HepG2 (cell line): ENCODE results near the gene MEA1. TPM values are rescaled to one million over a fixed set of nuclear protein-coding genes. Genes with fewer than 3 reads are reported as not detected.

Experiments used
- ATF2 ChIP-seq: sonication (generic); formaldehyde crosslinking; IDR thresholded peaks from 2 replicates; pipeline ENCODE4 v1.4.0; 2020; ENCODE audit warnings: missing genetic modification reagents
- BRD4 ChIP-seq: sonication (generic); formaldehyde crosslinking; IDR thresholded peaks from 2 replicates; pipeline ENCODE4 v1.4.0; 2020; ENCODE audit warnings: missing genetic modification reagents
- ESRRA ChIP-seq: sonication (generic); formaldehyde crosslinking; IDR thresholded peaks from 2 replicates; pipeline ENCODE4 v1.5.1; 2020; ENCODE audit warnings: mild to moderate bottlenecking, low read depth, missing genetic modification reagents
- HDAC1 ChIP-seq: sonication (generic); formaldehyde crosslinking; IDR thresholded peaks from 2 replicates; pipeline ENCODE4 v1.5.1; 2020; ENCODE audit warnings: mild to moderate bottlenecking, missing genetic modification reagents
- HNRNPK ChIP-seq: fragments of 200-400 bp; formaldehyde crosslinking; IDR thresholded peaks from 2 replicates; pipeline ENCODE4 v1.6.1; 2018; ENCODE audit warnings: low read length, low read depth, moderate library complexity, mild to moderate bottlenecking; ENCODE audit not compliant: poor library complexity, severe bottlenecking
- PBX2 ChIP-seq: IDR thresholded peaks from 2 replicates; pipeline ENCODE4 v1.6.1; 2016; ENCODE audit warnings: control low read depth
- RBAK ChIP-seq: sonication (generic); formaldehyde crosslinking; IDR thresholded peaks from 2 replicates; pipeline ENCODE4 v1.5.1; 2020; ENCODE audit warnings: mild to moderate bottlenecking, missing genetic modification reagents
- REST ChIP-seq, 2 experiments: IDR thresholded peaks; 2 replicates each; pipeline ENCODE4 v1.6.1; 2011 to 2012; ENCODE audit warnings: low read length in 2 of 2, borderline replicate concordance in 1 of 2, low read depth in 1 of 2, mild to moderate bottlenecking in 1 of 2, moderate library complexity in 1 of 2
- SMC3 ChIP-seq: IDR thresholded peaks from 2 replicates; pipeline ENCODE4 v1.6.1; 2011; ENCODE audit warnings: low read length, improper control_type of control experiment
- SOX6 ChIP-seq, 2 experiments: fragments of 450-650 bp in 1 of 2; sonication (generic) in 1 of 2; formaldehyde crosslinking in 1 of 2; IDR thresholded peaks; 2 replicates each; pipeline versions ENCODE4 v1.4.0 to v1.6.1; 2017 to 2020; ENCODE audit warnings: antibody characterized with exemption in 1 of 2, mild to moderate bottlenecking in 1 of 2, missing genetic modification reagents in 1 of 2
- TAF1 ChIP-seq: sonication (generic); formaldehyde crosslinking; IDR thresholded peaks from 2 replicates; pipeline ENCODE4 v1.4.0; 2020; ENCODE audit warnings: missing genetic modification reagents
- TFAP4 ChIP-seq: sonication (generic); IDR thresholded peaks from 2 replicates; pipeline ENCODE4 v1.6.1; 2016; ENCODE audit warnings: low read depth, borderline replicate concordance
- ZBTB44 ChIP-seq: sonication (generic); formaldehyde crosslinking; IDR thresholded peaks from 2 replicates; pipeline ENCODE4 v1.4.0; 2020; ENCODE audit warnings: missing genetic modification reagents
- ZNF577 ChIP-seq: sonication (generic); formaldehyde crosslinking; IDR thresholded peaks from 2 replicates; pipeline ENCODE4 v1.4.0; 2020; ENCODE audit warnings: mild to moderate bottlenecking, low read depth, missing genetic modification reagents, borderline replicate concordance
- ZNF724P ChIP-seq: sonication (generic); formaldehyde crosslinking; IDR thresholded peaks from 2 replicates; pipeline ENCODE4 v1.8.0; 2022; ENCODE audit warnings: missing genetic modification reagents, borderline replicate concordance
- ZNF746 ChIP-seq: sonication (generic); formaldehyde crosslinking; IDR thresholded peaks from 2 replicates; pipeline ENCODE4 v1.8.0; 2022; ENCODE audit warnings: mild to moderate bottlenecking, missing genetic modification reagents
- ZNF781 ChIP-seq: sonication (generic); formaldehyde crosslinking; IDR thresholded peaks from 2 replicates; pipeline ENCODE4 v1.5.1; 2020; ENCODE audit warnings: borderline replicate concordance, mild to moderate bottlenecking, missing genetic modification reagents; ENCODE audit errors: not compliant biosample characterization
- ZNF878 ChIP-seq: sonication (generic); formaldehyde crosslinking; IDR thresholded peaks from 2 replicates; pipeline ENCODE4 v1.8.1; 2023; ENCODE audit warnings: mild to moderate bottlenecking, missing genetic modification reagents, moderate library complexity
- polyA plus RNA-seq, 8 experiments: library from polyadenylated mRNA; depleted of rRNA in 3 of 8; stranded (reverse) in 7 of 8; unstranded in 1 of 8; fragments of >200 nt; fragmentation: Illumina TruSeq in 4 of 8; extraction: Trizol in 4 of 8; gene quantifications; 2 replicates each; pipeline versions ENCODE4 v1.2.1 to v1.2.3, GENCODE V29; 2011 to 2016; ENCODE audit warnings: low read depth in 4 of 8, missing spikeins in 1 of 8, mixed read lengths in 1 of 8; ENCODE audit not compliant: insufficient read depth in 1 of 8
- total RNA-seq, 5 experiments: library from RNA; depleted of rRNA; stranded (reverse); fragments of >200 nt; fragmentation: Illumina TruSeq; extraction: Trizol; gene quantifications; 2 replicates each; pipeline ENCODE4 v1.2.3, GENCODE V29; 2016; ENCODE audit warnings: low read depth in 1 of 5

MEA1 gene
- total and polyA plus RNA-seq, 2 of the 13 experiments (the other 11 are each of a cell fraction or from before 2014, with no cell fraction given) = 75.6 to 86.2 TPM

GRCh38 chr6:43060034-43060754 is 46.4 kb upstream of the MEA1 start (continued):
- 0 out of 2 replicates have a peak, but pooled peaks have one; percentile 49 for TF ChIP-seq TFAP4
- TF ChIP-seq HDAC1 (CRISPR knock-in tag) = peak; percentile 85
- TF ChIP-seq ZNF746 (CRISPR knock-in tag) = peak; percentile 80
- TF ChIP-seq SOX6 (IDR thresholded peaks at IDR 0.05) = no peak
- TF ChIP-seq SOX6 (CRISPR knock-in tag; IDR thresholded peaks at IDR 0.05) = peak; percentile 52; the same call in 1 of the 2 replicates
- TF ChIP-seq ESRRA (CRISPR knock-in tag) = 0 out of 2 replicates have a peak, but pooled peaks have one; percentile 77
- TF ChIP-seq BRD4 = peak; percentile 30; the same call in 1 of the 2 replicates
- peak; percentile 51; the same call in 1 of the 2 replicates for TF ChIP-seq ZNF878 (CRISPR knock-in tag)
- TF ChIP-seq PBX2 (CRISPR knock-in tag) = peak; percentile 10
- peak; percentile 68; the same call in 1 of the 2 replicates for TF ChIP-seq TAF1
- no peak for TF ChIP-seq ZNF577 (CRISPR knock-in tag)
- TF ChIP-seq SMC3 = 0 out of 2 replicates have a peak, but pooled peaks have one; percentile 1
- 0 out of 2 replicates have a peak, but pooled peaks have one; percentile 49 for TF ChIP-seq ZNF724P (CRISPR knock-in tag)
- no peak for TF ChIP-seq ZBTB44 (CRISPR knock-in tag)
- TF ChIP-seq ATF2 (CRISPR knock-in tag) = 0 out of 2 replicates have a peak, but pooled peaks have one; percentile 68
- peak; percentile 72; the same call in 1 of the 2 replicates for TF ChIP-seq RBAK (CRISPR knock-in tag)
- peak; percentile 84 for TF ChIP-seq ZNF781
- peak; percentile 46 for TF ChIP-seq HNRNPK
- peak in 1 of 2 experiments; percentile 66; a peak in 1 of 4 replicates for TF ChIP-seq REST (IDR thresholded peaks at IDR 0.05; ENCODE audit: borderline replicate concordance in 1 of 2, low read depth in 1 of 2, low read length in 2 of 2)
